Peyer's patch (tissue), 4 donors: ENCODE data around the gene PDE10A. TPM values are rescaled to one million over a fixed set of nuclear protein-coding genes. Genes with fewer than 3 reads are reported as not detected.

Source experiments
- DNase-seq, 3 donors: peaks; one replicate each; pipeline ENCODE4 v3.0.0-alpha.2; 2017 to 2019
- H3K27ac ChIP-seq, 4 donors: fragments of 200-600 bp; sonication (generic); one replicate each; pipeline ENCODE4 v1.5.1; 2016 to 2019
- H3K27me3 ChIP-seq, 2 donors: fragments of 200-600 bp; sonication (generic); one replicate each; pipeline ENCODE4 v1.5.1; 2019
- H3K36me3 ChIP-seq, 3 donors: fragments of 200-600 bp; sonication (generic); one replicate each; pipeline ENCODE4 v1.5.1; 2016 to 2019
- H3K4me1 ChIP-seq, 4 donors: fragments of 200-600 bp; sonication (generic); one replicate each; pipeline ENCODE4 v1.5.1; 2016 to 2019
- H3K4me3 ChIP-seq, 4 donors: fragments of 200-600 bp; sonication (generic); 1 replicate in 3 of 4; 2 replicates in 1 of 4; pipeline ENCODE4 v1.5.1; 2016 to 2019; ENCODE audit warnings: mild to moderate bottlenecking in 1 of 4
- H3K9me3 ChIP-seq, 4 donors: fragments of 200-600 bp; sonication (generic); one replicate each; pipeline ENCODE4 v1.5.1; 2016 to 2019; ENCODE audit warnings: mild to moderate bottlenecking in 1 of 4
- POLR2A ChIP-seq, 2 donors: fragments of 450-650 bp; IDR thresholded peaks; one replicate each; pipeline ENCODE4 v1.5.1; 2017; ENCODE audit warnings: antibody characterized with exemption in 2 of 2, mild to moderate bottlenecking in 2 of 2, moderate library complexity in 2 of 2
- total RNA-seq, 4 donors: library from RNA; depleted of rRNA; stranded (reverse); fragments of >200 nt; gene quantifications; one replicate each; pipeline ENCODE4 v1.1.0, GENCODE V29; 2016
- TF ChIP-seq, protein P1 (sequence below), 6 experiments: fragments of 450-650 bp in 4 of 6; fragments of 200-600 bp in 2 of 6; sonication (generic) in 1 of 6; IDR thresholded peaks; one replicate each; pipeline ENCODE4 v1.5.1; 2017 to 2019; ENCODE audit warnings: antibody characterized with exemption in 6 of 6, mild to moderate bottlenecking in 3 of 6, moderate library complexity in 1 of 6

The PDE10A gene
- total RNA-seq, 4 donors from 2014 or later, result 0.35 to 8.8 (median 6.0) TPM

- Histone ChIP-seq H3K4me3 (no peak overlapping the region), H3K4me1 (peaks cover 0 to 9% (median 0%) of the 10 kb centered on the region in 4 donors), H3K27me3 (peaks cover 0 to 19% of the 10 kb centered on the region in 2 donors), H3K9me3 (no peaks in the 10 kb centered on the region), H3K36me3 (no peaks in the 10 kb centered on the region), H3K27ac (no peak overlapping the region)
- TF ChIP-seq POLR2A (IDR thresholded peaks at IDR 0.05), result no peak
- DNase-seq, result no peak
Observed at GRCh38 chr6:165668951-165669350, 5.9 kb upstream of the PDE10A start.

GRCh38 chr6:165665384-165665672, 2.3 kb upstream of the PDE10A start:
- peaks cover 0 to 36% (median 0%) of the 10 kb centered on the region in 4 donors for H3K4me1 ChIP-seq
- H3K27me3 ChIP-seq, result peaks cover 0 to 31% of the 10 kb centered on the region in 2 donors
- peaks cover 0 to 5% (median 0%) of the 10 kb centered on the region in 4 donors for H3K9me3 ChIP-seq
- H3K4me3 ChIP-seq, result no peak overlapping the region
- no peaks in the 10 kb centered on the region for H3K36me3 ChIP-seq
- no peak for DNase-seq
- TF ChIP-seq POLR2A (IDR thresholded peaks at IDR 0.05), result no peak
- TF ChIP-seq, protein P1, sequence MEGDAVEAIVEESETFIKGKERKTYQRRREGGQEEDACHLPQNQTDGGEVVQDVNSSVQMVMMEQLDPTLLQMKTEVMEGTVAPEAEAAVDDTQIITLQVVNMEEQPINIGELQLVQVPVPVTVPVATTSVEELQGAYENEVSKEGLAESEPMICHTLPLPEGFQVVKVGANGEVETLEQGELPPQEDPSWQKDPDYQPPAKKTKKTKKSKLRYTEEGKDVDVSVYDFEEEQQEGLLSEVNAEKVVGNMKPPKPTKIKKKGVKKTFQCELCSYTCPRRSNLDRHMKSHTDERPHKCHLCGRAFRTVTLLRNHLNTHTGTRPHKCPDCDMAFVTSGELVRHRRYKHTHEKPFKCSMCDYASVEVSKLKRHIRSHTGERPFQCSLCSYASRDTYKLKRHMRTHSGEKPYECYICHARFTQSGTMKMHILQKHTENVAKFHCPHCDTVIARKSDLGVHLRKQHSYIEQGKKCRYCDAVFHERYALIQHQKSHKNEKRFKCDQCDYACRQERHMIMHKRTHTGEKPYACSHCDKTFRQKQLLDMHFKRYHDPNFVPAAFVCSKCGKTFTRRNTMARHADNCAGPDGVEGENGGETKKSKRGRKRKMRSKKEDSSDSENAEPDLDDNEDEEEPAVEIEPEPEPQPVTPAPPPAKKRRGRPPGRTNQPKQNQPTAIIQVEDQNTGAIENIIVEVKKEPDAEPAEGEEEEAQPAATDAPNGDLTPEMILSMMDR (IDR thresholded peaks at IDR 0.05), result no peak
- H3K27ac ChIP-seq, result no peak overlapping the region

- peaks cover 0 to 33% of the 10 kb centered on the region in 2 donors for H3K27me3 ChIP-seq
- H3K4me1 ChIP-seq, result peaks cover 0 to 38% (median 0%) of the 10 kb centered on the region in 4 donors
- no peaks in the 10 kb centered on the region for H3K36me3 ChIP-seq
- H3K4me3 ChIP-seq, result peak overlapping the region in 1 of 4 donors; percentile 56
- peaks cover 0 to 5% (median 0%) of the 10 kb centered on the region in 4 donors for H3K9me3 ChIP-seq
- DNase-seq, result no peak
- H3K27ac ChIP-seq, result no peak overlapping the region
- TF ChIP-seq, protein P1 (IDR thresholded peaks at IDR 0.05), result no peak
- TF ChIP-seq POLR2A (IDR thresholded peaks at IDR 0.05), result no peak
Observed at GRCh38 chr6:165664559-165665383, 1.7 kb upstream of the PDE10A start.

- Histone ChIP-seq H3K4me3 (peak overlapping the region in 2 of 4 donors; percentile 54 to 56), H3K27me3 (peaks cover 0 to 33% of the 10 kb centered on the region in 2 donors), H3K9me3 (peaks cover 0 to 5% (median 0%) of the 10 kb centered on the region in 4 donors), H3K4me1 (peaks cover 0 to 38% (median 0%) of the 10 kb centered on the region in 4 donors), H3K27ac (peak overlapping the region in 1 of 4 donors; percentile 49), H3K36me3 (no peaks in the 10 kb centered on the region)
- no peak for DNase-seq
- TF ChIP-seq, protein P1 (IDR thresholded peaks at IDR 0.05), result no peak
- no peak for TF ChIP-seq POLR2A (IDR thresholded peaks at IDR 0.05)
Observed at GRCh38 chr6:165663736-165664558, 906 bp upstream of the PDE10A start.

GRCh38 chr6:165663377-165663735, 315 bp upstream of the PDE10A start:
- Histone ChIP-seq H3K27ac (peak overlapping the region in 2 of 4 donors; percentile 30 to 49), H3K4me3 (peak overlapping the region; percentile 22 to 56 (median 40))

More at GRCh38 chr6:165663377-165663735, 315 bp upstream of the PDE10A start:
- Histone ChIP-seq H3K4me1 (peaks cover 0 to 38% (median 0%) of the 10 kb centered on the region in 4 donors), H3K36me3 (no peaks in the 10 kb centered on the region), H3K27me3 (peaks cover 0 to 33% of the 10 kb centered on the region in 2 donors), H3K9me3 (peaks cover 0 to 5% (median 0%) of the 10 kb centered on the region in 4 donors)
- TF ChIP-seq POLR2A (IDR thresholded peaks at IDR 0.05), result no peak
- TF ChIP-seq, protein P1 (IDR thresholded peaks at IDR 0.05), result no peak
- DNase-seq, result no peak
